Brain pericyte (primary cell): ENCODE results near the gene ZNG1F.
"Not testable (repeated sequence)": the region's sequence is repeated elsewhere in the genome, so short reads cannot be mapped to it uniquely, and the experiment has no call there.

Experiments used
- DNase-seq: peaks from one replicate; pipeline ENCODE4 v3.0.0-alpha.2; 2012; ENCODE audit warnings: low read depth, low spot score

The ZNG1F gene

DNA sequence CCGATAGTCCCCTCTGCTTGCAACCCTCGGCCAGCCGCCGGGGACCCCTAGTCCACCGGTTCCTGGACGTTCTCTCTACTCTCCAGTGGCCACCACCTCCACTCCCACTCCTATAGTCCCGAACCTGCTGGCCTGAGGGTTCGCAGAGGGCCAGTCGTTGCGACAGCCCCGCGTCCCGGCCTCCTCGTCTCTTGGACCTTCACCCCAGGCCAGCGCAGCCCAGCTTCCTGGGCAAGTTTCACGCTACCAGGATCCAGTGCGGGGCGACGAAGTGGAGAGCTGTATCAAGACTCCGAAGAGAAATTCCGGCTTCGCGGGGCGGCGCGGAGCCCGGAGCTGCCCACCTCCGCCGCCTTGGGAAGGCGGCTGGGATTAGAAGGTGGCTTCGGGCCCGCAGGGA lies 65.7 kb downstream of the ZNG1F start:
- DNase-seq = not testable (repeated sequence)

DNA sequence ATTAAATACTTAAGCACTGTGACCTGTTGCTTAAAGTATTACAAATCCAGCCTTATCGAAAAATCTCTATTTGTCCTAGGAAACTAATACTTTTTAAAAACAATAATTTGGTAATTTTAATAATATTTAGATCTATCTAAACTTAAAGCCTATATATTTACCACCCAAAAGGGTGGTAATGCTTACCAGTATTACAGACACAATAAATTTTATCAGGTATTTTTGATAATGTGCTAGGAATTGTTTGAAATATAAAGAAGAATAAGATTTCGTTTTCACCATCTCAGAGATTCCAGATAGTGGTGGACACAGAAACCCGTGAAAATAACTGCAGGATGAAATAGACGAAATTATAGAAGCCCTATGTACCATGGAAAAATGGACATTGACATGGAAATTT lies 68.4 kb downstream of the ZNG1F start:
- not testable (repeated sequence) for DNase-seq

DNA sequence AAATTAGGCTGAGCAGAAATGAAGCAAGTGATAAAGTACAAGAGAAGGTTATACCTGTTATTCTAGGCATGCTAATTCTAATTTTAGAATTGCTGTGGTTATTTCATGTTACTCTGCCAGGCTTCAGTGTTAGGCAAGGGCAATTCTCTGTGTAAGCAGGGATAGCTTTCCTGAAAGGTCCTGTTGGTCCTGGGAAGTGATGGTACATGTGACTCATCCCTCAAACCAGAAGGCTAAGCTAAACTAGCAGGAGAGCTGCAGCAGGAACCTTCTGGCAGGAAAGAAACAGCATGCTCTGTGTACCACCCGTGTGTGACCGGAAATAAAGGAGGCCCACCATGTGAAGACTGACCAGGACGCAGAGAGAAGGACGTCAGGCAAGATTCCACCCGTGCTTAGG lies 69.4 kb downstream of the ZNG1F start:
- DNase-seq = not testable (repeated sequence)

DNA sequence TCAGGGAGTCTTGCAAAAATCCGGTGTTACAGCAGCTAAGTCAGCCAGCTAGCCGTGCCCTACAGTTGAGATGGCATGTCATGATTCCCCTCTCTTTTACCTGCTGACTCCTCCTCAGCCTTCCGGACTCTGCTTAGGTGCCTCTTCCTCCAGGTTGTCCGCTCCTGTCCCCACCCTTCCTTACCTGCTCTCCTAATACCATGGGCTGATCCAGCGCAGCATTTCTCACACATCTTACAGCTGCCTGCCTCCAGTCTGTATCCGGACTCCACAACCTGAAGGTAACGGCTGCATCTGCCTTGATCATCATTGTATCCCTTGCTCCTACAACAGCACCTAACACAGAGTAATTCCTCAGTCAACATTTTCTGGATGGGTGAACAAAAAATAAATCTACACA lies 69.8 kb downstream of the ZNG1F start:
- DNase-seq = not testable (repeated sequence)

DNA sequence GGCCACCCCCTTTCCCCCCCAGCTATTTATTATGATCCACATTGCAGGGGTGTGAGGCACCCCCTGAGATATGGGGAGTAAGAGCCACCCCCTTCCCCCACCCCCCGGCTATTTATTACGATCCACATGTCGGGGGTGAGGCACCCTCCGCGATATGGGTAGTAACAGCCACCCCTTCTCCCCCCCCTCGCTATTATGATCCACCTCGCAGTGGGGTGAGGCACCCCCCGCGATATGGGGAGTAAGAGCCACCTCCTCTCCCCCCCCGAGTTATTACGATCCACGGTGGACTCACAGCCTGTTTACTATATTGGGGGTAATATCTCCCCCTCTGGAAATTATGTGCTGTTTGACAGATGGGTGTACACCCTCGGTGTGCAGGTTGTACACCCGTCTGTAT lies 75.8 kb downstream of the ZNG1F start:
- DNase-seq = not testable (repeated sequence)

DNA sequence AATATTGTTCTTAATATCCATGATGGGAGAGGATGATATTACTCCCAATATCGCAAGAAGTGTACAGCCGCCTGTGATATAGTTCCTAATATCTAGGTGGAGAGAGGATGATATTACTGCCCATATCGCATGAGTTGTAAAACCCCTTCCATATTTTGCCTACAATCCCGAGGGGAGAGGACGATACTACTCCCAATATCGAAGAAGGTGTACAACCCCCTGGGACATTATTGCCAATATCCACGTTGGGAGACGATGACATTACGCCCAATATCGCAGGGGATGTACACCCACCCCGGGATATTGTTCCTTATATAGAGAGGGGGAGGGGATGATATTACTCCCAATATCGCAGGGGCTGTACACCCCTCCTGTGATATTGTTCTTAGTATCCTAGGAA lies 77.7 kb downstream of the ZNG1F start:
- DNase-seq = not testable (repeated sequence)

DNA sequence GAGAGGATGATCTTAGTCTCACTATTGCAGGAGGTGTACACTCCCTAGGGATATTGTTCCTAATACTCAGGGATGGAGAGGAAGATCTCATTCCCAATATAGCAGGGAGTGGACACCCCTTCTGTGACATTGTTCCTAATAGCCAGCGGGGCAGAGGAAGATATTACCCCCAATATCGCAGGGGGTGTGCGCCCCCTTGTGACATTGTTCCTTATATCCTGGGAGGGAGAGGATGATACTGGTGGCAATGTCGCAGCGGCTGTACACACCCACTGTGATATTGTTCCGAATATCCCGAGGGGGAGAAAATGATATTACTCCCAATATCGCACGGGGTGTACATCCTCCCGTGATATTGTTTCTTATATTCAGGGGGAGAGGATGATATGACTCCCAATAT lies 78.2 kb downstream of the ZNG1F start:
- DNase-seq = not testable (repeated sequence)

DNA sequence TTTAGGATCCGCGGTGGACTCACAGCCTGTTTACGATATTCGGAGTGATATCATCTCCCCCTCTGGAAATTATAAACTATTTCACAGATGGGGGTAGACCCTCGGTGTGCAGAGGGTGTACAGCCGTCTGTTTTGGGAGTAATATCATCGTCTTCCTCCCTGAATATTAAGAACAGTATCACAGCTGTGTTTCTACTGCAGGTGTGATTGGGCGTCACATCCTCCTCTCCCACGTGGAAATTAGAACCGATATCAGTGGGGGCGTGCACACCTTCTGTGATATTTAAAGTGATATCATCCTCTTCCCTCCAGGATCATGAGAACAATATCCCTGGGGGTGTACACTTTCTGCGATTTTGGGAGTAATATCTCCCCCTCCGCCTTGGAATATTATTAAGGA lies 79.9 kb downstream of the ZNG1F start:
- DNase-seq = not testable (repeated sequence)

DNA sequence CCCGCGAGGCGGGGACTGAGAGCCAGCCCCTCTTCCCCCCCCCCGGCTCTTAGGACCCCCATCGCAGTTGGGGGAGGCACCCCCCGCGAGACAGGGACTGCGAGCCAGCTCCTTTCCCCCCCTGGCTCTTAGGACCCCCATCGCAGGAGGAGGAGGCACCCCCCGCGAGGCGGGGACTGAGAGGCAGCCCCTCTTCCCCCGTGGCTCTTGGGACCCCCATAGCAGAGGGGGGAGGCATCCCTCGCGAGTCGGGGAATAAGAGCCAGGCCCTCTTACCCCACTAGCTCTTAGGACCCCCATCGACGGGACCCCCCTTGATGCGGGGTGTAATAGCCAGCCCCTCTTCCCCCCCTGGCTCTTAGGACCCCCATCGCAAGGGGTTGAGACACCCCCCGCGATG lies 80.3 kb downstream of the ZNG1F start:
- DNase-seq = not testable (repeated sequence)

DNA sequence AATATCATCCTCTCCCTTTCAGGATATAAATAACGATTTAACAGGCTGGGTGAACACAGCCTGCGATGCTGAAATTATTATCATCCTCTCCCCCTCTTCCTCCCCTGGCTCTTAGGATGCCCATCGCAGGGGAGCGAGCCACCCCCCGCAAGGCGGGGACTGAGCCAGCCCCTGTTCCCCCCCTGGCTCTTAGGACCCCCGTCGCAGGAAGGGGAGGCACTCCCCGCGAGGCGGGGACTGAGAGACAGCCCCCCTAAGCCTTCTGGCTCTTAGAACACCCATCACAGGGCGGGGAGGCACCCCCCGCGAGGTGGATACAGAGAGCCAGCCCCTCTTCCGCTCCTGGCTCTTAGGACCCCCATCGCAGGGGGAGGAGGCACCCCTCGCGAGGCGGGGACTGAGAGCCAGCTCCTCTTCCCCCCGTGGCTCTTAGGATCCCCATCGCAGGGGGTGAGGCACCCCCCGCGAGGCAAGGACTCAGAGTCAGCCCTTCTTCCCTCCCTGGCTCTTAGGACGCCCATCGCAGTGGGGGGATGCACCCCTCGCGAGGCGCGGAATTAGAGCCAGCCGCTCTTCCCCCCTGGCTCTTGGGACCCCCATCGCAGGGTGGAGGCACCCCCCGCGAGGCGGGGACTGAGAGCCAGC lies 82.5 kb downstream of the ZNG1F start:
- DNase-seq = not testable (repeated sequence)

DNA sequence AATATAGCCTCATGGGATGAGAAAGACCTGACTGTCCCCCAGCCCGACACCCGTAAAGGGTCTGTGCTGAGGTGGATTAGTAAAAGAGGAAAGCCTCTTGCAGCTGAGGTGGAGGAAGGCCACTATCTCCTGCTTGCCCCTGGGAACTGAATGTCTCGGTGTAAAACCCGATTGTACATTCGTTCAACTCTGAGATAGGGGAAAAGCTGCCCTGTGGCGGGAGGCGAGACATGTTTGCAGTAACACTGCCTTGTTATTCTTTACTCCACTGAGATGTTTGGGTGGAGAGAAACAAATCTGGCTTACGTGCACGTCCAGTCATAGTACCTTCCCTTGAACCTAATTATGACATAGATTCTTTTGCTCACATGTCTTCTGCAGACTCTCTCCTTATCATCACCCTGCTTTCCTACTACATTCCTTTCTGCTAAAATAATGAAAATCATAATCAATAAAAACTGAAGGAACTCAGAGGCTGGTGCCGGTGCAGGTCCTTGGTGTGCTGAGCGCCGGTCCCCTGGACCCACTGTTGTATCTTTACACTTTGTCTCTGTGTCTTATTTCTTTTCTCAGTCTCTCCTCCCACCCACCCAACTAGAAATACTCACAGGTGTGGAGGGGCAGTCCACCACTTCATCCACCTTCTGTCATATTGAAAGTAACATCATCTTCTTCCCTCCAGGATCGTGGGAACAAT lies 83.4 kb downstream of the ZNG1F start:
- not testable (repeated sequence) for DNase-seq

DNA sequence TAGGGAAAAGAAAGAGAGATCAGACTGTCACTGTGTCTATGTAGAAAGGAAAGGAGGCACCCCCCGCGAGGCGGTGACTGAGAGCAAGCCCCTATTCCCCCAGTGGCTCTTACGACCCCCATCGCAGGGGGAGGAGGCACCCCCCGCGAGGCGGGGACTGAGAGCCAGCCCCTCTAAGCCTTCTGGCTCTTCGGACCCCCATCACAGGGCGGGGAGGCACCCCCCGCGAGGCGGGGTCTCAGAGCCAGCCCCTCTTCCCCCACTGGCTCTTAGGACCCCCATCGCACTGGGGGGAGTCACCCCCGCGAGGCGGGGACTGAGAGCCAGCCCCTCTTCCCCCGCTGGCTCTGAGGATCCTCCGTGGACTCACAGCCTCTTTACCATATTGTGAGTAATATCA lies 84.6 kb downstream of the ZNG1F start:
- DNase-seq = not testable (repeated sequence)

DNA sequence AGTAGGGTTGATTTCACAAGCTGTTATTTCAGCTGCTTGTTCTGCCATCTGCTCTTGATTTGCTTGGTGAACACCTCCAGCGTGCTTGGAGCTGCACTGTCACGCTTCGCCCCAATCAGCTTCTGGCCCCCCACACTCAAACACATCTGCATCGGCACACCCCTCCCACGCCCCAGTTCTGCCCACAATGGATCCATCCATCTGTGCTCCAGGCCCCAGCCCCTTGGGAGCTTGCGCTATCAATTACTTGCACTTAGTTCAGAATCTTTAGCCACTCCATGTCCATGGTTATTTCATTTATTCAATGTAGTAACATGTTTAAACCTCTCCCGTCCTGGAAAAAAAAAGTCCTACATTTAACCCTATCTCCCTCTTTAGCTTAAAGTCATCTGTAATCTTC lies 88.6 kb downstream of the ZNG1F start:
- not testable (repeated sequence) for DNase-seq

DNA sequence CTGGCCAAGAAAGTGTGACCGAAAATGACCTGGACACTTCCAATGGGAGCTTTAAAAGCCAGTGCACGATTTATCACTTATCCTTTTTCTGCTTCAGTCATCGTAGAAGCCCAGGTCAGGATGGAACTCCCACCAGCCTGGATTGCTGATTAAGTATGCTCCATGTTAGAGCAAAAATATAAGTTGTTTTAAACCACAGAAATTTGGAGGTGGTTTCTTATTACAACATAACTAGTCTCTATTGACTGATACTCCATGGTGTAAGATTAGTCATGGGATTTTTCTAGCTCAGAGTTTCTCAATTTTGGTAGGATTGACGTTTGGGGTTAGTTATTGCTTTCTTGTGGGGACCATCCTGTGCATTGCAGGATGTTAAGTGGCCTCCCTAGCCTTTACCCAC lies 90.4 kb downstream of the ZNG1F start:
- DNase-seq = not testable (repeated sequence)

DNA sequence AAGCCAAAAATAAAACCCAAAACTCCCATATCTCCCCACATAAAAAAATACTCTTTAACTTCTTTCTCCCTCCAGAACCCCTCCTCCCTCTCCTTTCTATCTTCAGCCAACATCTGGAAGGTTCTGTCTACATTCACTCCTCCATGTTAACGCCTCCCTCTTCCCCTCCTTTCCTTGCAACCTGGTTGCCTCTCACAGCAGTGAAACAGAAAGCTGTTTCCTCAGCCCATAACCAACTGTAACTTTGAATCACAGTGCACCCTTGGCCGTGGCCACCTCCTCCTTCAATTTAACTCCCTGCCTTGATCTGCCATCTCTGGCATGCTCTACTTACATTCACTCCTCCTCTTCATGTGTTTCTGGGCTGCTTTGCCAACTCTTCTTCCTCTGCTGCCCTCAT lies 94.1 kb downstream of the ZNG1F start:
- DNase-seq = not testable (repeated sequence)

DNA sequence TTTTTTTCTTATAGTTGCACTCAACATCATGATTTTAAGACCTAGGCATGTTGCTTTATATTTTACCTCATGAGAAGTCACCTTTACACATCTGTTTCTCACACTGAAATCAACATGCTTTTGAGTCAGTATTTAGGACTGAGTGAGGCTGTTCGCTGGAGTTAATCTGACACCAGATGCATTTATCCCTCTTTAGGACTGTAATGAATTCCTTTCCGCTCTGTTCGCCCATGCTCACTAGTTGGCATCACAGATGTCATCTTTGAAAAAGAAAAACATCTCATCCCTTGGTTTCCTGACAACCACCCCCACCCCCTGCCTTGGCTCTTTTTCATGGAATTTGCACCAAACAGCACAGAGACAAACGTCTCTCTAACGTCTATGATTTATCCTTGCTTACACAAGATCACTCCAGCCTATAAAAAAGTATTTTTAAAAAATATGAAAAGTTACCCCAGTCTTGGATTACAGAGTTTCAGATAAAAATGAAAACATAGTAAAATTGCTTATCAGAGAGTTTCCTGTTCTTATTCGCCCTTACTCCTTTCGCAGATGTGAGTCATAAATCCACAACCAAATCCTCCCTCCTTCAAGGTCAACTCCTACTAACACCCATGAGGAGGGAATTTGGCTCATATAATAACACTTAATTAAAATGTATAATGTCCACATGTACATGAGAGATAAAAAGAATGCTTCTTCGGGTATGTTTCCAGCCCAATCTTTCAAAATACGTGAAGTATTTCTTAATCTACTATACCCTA lies 94.9 kb downstream of the ZNG1F start:
- not testable (repeated sequence) for DNase-seq

DNA sequence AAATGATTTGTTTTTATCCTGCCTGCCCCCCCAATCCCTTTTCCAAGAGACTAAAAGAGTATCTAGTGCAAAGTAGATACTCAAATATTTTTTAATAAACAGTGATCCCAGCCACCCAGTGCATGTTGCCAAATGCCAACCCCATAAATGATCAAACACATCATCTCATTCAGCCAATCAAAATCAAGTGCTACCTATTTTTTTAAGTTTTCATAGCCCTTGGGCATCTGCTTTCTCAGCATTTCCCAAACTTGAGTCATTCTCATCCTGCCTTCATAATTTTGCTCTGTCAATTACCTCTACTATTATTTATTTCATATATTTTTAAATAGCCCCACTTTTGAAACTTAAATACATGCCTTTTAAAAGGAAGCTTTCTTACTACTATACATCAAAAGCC lies 98.2 kb downstream of the ZNG1F start:
- not testable (repeated sequence) for DNase-seq

DNA sequence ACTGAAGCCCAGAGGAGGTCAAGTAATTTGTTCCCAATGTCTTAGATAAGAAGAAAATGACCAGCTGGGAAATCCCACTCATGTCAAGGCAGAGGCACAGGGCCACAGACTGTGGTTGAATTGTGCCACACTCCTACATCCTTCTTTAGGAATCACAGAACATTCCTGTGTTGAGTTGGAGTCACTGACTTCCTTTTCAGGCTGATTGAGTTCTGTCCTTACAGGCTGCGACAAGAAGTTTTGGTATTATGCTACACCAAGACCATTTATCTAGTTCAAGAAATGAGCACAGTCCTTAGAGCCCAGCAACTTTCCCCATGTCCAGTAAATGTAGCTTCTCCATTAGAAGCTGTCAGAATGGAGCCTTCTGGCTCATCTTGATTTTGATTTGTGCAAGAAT lies 98.7 kb downstream of the ZNG1F start:
- not testable (repeated sequence) for DNase-seq

DNA sequence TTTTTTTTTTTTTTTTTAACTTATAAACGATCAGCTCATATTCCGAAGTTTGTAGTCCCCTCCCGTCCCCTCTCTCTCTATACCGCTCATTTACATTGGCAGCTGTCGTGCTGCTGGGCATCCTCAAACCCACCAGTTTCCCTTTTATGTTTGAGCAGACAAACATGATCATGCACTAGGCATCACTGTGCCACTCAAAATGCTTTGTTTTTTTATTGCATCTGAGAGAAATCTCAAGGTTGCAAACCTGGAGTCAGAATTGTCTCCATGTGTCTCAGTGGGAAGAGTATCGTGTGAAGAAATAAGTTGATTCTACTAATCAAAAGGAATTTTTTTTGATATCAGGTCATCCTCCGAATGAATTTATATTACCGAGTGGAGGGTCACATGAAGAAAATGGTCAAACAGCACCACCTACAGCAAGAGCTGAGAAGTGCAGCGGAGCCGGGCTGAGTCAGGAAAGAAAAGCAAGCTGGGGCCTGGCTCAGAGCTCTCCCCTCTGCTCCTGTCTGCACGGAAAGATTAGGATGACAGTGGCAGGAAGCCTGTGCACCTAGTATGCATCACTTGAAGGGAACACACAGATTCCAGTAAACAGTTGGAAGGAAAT lies 100.6 kb downstream of the ZNG1F start:
- not testable (repeated sequence) for DNase-seq

DNA sequence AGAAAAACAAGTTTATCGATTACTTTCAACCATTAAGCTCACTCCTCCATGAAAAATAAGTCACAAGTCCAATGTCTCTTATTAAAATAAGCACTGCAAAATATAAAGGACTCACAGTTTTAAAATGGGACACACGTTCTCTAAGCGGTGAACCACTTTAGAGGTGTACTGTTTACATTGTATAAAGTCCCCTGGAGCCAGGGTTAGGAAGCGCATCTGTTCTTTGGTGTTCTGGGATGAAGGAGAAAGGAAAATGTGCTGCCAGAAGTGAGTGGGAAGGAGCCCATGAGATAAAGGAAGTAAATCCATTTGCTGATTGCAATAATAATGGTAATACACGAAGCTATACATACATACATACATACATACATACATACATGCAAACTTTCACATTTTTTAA lies 101.2 kb downstream of the ZNG1F start:
- DNase-seq = not testable (repeated sequence)

DNA sequence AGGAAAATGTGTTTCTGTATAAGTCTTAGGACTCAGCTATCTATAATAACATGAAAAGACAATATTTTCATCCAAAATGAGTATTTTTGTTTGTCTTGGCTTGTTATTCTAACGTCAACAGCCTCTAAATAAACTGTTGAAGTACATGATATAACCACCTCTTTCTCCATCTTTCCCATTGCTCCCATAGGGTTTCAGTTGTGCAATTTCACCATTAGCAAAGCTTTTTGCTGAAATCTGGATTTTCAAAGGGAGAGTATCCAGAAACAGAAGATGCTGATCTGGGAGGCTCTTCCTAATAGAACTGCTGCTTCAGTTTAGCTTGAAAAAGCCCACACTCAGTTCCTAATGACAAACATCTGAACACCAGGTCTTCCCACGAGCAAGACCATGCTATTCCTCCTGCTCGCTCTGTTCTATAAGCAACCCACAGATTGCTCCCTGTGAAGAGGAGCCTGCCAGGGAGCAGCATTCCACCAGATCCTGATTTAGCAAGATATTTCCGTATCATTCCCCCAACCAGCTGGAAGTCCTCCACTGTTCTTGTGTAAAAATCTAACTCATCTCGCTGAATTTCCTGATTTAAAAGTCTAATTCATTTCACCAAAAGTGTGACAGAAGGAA lies 101.8 kb downstream of the ZNG1F start:
- peak; percentile 33 for DNase-seq

DNA sequence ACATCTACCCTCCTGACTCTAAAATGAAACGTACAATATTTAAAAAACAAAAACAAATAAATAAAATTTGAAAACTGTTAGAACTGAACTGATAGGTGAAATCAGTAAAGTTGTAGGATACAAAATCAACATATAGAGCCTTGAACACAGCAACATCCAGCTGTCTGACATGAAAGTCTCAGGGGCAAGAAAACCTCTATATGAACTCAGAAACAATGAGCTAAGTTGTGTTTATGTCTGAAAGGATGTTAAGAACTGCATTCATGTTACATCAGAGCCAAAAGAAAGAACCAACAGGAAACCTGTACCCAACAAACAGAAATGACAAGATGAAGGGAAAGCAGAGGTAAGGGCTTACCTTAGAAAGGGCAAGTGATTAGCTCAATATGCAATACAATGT lies 102.4 kb downstream of the ZNG1F start:
- not testable (repeated sequence) for DNase-seq
